GM18505 (cell line): ENCODE data around the gene USP48.

Experiments
- ATAC-seq: cut with Tn5 transposase; IDR thresholded peaks from one replicate; pipeline ENCODE4 v1.9.1; 2021; ENCODE audit not compliant: unreplicated experiment
- POLR2A ChIP-seq: IDR thresholded peaks from 4 replicates; pipeline ENCODE4 v1.6.1; 2011; ENCODE audit warnings: borderline replicate concordance; ENCODE audit not compliant: insufficient read depth, insufficient read length; ENCODE audit errors: extremely low read depth

USP48 gene

DNA sequence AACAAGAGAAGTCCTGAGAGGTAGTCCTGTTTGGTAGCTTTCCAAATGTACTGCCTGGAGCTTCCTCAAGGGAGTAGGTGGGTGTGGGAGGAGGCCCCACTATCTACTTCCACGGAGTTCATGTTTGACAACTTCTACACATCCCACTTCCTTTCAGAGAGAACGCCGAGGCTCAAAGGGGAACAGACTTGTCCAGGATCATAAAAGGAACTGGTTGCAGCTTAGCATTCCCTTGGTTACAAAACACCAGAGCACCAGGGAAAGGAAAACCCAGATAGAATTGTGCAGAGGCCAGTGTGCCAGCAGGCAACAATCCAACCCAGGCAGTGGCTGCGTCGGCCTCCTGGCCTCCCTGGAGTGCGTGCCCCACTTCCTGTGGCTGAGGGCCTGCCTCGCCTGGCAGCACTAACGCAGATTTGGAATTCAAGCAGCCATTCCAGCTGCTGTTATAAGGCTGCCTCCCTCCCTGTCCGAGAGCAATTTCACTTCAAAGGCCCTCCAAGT lies 109.6 kb downstream of the USP48 start:
- ATAC-seq, result no peak
- TF ChIP-seq POLR2A, result no peak

DNA sequence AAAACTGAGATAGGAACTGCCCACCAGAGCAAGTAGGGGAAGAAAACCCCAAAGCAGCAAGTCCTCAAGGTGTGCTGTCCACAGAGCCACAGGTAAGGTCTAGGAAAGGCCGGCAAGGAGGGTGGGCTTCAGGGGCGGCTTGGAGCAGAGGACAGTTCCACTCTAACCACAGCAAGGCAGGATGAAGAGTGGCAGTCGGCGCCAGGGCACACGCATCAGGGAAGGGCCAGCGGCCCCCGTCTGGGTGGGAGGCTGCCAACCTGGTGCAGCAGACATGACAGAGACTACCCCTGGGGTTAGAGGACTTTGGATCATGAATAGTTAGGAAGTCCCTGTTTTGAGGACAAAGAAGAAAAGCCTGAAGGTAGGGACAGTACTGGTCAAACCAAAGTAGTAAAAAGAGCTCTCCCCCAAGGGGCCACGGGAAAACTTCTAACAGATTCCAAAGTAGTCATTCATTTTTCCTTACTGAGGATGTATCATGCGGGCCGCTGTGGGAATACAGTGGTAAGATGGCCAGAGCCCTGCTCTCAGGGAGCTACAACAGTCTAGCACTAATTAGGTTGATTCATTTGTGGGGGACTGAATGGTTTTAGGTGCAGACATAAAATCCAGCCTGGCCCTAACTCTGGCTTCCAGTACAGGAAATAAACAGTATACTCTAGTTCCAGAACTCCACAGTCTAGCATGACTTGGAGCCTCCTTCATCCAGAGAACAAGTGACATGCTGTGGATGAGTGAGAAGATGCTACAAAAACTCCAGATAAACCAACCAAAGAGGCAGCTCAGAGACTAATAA lies 110.3 kb downstream of the USP48 start:
- no peak for ATAC-seq
- no peak for TF ChIP-seq POLR2A

DNA sequence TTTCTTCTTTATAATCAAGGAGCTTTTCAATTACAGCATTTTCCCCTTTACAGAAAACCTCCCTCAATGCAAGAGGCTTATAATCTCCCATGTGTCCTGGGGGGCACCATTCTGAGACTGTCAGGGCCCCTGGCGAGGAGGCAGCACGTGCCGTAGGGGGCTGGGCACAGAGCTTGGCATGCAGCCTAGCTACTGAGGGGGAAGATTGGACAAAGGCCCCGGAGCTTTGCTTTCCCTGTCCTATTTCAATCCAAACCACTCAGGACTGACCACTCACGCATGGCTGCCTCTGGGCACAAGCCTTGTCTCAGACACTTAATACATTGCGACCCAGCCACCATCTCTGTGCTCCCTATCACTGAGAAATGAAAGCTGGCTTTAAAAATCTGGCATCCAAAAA lies 111.0 kb downstream of the USP48 start:
- no peak for TF ChIP-seq POLR2A
- no peak for ATAC-seq

DNA sequence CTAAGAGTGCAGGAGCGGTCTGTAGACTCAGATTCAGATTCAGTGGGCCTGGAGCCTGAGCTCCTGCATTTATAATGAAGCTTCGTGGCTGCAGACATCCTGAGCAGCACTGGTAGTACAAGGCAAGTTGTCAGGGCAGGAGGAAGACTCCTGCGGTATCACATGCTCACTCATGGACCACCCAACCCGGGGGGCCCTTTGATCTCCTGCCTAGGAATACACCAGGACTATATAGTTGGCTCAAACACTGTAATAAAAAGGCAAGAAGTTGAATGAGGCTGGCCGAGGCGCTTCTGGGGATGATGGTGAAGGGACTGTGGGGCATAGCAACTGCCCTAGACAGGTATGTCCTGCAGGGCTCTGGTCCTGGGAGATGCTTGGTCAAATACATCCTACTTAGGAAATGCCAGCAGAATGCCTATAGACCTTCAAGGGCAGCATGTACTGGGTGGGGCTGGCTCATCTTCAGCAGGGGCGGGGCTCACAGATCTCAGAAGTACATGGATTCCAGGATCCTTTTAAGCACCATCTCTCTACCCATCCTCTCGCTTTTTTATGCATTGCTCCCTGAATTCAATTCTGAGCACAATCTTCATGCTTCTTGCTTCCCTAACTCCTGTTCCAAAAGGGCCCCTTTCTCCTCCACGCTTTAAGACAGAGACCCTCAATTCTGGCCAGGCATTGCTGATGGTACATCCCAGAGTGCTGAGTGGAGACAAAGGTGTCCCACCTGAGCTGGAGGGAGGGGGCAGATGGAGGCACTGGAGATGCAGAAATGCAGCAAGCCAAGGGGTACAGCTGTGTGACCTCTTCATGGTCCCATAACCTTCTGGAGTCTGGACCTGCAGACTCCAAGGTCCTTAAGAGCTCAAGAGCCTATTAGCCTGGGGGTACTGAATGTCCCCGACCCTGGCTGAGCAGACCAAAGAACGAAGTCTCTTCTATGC lies 111.7 kb downstream of the USP48 start:
- TF ChIP-seq POLR2A, result no peak
- ATAC-seq, result no peak

DNA sequence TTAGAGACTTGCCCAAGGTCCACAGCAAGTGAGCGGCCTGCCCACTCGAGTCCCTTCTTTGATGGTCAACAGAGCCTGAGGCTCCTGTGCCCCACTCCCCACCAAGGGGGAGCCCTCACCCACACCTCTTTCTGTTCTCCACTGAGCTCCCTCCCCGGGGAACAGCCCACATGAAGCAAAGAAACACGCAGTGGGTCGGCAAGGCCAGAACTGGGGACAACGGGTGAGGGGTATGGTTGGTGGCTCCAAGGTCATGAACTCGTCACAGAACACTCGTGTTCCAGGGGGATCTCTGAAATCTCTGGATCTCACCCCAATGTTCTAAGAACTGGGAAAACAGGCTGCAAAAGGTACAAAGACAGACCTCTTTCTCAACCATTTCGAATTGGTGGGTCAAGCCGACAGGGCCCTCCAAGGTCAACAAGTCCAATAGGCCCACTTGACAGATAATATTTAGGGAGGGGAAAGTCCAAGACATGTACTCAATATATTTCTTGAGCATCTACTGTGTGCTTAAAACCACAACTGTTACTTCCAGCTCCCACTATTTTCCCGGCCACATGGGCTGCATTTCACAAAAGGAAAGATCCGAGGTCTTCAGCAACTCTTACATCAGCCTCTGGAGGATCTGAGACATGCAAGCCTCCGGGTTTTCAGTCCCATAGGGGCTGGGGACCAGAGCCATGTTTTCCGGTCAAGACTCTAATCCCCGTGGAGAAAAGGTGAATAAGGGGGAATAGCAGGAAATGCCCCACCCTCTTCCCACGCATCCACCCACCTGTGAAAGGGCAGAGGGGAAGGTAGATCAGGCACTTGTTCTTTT lies 112.7 kb downstream of the USP48 start:
- no peak for TF ChIP-seq POLR2A
- no peak for ATAC-seq

DNA sequence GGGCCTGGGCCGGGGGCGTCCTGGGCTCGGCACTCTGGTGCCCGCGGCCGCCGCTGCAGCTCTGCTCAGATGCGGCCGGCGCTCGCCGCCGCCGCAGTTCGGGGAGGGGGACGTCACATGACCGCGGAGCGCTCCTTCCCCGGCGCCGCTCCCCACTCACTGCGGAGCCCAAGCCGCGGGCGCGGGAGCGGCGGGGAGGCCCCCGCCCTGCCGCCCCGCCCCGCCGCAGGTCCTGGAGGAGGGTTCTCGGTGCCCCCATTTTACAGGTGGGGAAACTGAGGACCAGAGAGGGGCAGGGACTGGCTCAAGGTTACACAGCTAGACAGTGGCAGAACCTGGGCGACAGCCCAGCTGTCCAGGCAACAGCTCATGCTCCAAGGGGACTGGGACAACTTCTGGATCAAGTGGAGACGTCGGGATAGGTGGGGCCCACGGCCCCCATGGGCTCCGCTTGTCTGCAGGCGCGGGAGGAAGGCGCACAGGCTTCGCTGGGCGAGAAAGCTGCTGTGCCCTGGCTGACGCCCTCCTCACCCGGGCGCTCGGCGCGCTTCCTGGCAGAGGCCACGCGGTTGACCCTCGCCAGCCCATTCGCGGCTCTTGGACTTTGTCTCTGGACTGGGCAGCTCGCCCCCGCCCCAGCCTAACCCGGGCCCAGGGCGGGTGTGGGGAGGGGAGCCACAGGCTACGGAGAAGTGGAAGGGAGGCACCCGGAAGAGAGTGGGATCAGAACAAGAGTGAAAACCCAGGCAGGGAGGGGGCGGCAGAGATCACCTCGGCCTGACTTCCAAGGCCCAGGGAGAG lies 113.5 kb downstream of the USP48 start, which contains the start of gene RAP1GAP:
RAP1GAP (minus strand) TSS at position 100 of the 801 bp plus-strand sequence. CDS start 49,325 bp downstream, outside the sequence.
- TF ChIP-seq POLR2A, result no peak

DNA sequence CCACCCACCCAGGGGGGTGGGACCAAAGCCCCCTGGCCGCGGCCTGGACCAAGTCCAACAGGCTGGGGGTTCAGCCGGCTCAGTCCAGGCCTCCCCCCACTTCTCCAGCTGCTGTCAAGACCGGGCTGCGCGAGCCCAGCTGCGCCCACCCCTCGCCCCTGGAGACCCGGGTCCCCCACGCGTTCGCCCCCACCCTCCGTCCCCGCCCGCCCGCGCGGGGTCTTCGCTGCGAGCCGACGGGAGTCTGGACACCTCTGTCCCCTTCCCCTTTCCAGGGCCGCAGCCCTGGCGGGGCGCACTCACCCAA lies 114.0 kb downstream of the USP48 start:
- no peak for ATAC-seq
- no peak for TF ChIP-seq POLR2A

More for the DNA sequence above, 113.5 kb downstream of the USP48 start, which contains the start of gene RAP1GAP:
- ATAC-seq, result no peak

DNA sequence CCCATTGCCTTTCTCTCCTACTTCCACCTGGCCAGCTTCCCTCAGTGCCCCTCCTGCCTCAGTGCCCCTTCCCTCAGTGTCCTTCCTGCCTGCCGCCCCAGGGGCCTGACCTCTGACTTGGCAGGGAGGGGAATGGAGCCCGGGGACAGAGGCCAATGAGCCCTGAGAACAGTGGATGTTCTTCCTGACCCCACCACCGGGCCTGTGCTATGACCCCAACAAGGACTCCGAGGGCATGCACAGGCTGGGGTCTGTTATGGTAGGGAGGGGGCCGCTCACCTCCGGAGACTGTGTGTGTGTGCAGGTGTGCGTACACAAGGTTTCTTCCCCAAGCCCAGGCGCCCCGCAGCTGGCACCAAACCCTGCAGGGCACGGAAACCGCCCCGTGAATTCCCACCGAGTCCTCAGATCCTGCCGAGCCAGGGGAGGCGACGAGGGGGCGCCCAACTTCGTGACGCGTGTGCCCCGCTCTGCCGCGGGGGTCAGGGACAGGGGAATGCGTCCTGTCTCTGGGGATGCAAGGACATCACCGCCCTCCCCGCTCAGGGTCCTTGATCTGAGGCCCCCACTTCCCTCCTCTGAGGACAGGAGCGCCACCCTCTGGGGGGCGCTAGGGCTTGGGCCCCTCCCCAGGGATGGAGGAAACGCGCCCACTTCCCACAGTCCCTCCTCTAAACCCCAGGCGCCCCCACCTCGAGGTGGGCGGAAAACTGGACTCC lies 114.6 kb downstream of the USP48 start:
- TF ChIP-seq POLR2A, result no peak
- ATAC-seq, result no peak

DNA sequence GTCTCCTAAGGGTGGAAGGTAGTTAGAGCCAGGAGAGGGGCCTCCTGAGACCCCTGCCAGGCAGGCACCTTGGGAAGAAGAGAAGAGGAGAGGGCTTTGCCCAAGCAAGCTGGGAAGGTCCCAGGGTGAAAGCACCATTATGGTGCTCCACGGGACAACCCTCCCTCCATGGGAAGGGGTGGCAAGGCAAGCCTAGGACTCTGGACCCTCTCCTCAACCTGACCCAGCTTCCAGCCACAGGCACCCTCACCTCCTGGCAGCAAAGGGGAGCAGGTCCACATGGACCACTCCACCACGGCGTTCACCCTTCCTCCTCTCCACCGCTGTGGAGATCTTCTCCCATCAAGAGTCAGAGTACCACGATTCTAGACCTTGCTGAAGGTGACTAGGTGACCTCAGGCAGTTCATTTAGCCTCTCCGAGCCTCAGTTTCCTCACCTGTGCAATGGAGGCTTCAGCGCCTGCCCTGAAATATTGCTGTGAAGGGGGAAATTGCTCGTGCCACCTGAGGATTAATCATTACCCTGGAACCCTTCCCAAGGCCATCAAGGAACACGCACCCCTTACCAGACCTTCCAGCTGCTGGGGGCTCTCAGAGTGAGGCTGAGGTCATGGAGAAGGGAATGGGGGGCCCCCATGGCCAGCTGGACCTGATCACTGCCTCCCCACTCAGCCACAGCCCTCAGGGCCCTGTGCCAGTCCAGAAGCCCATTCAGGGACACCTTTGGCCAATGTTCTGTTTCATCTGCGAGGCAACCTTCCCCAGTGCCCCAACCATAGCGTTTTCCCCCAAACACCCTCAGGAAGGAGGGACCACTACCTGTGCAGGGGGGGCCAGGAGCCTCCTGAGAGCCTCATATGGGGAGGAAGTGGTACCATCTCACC lies 115.4 kb downstream of the USP48 start:
- no peak for ATAC-seq
- no peak for TF ChIP-seq POLR2A

DNA sequence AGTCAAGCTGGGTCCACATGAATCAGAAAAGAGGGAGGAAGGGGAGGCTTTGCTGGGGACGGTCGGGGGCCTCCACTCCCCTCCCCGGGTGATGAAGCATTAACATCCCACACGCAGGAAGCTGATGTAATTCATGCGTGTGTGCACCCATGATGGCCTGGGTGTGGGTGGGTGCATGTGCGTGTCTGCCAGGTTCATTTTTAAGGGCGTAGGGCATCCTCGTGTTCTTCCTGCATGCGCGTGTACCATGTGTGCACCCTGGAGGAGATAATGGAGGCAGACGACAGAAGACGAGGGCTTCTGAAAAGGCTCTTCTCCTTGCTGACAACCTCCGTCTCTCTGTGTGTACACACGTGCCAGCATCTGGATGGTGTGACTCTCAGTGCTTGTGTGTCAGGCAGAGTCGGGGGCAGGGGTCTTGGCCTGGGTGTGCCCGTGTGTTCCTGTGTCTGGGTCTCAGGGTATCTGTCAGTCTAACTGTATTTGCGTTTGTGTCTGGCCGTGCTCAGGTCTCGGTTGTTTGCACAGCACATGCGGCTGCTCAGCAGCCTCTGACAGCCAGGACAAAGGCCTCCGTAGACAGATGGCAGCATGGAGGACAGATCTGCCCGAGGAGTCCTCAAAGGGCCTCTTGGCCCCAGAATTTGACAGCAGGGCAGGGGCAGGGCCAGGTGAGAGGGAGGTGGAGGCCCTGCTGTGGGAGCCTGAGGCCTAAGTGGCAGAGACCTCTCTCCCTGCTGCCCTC lies 116.2 kb downstream of the USP48 start:
- no peak for ATAC-seq
- TF ChIP-seq POLR2A, result no peak

DNA sequence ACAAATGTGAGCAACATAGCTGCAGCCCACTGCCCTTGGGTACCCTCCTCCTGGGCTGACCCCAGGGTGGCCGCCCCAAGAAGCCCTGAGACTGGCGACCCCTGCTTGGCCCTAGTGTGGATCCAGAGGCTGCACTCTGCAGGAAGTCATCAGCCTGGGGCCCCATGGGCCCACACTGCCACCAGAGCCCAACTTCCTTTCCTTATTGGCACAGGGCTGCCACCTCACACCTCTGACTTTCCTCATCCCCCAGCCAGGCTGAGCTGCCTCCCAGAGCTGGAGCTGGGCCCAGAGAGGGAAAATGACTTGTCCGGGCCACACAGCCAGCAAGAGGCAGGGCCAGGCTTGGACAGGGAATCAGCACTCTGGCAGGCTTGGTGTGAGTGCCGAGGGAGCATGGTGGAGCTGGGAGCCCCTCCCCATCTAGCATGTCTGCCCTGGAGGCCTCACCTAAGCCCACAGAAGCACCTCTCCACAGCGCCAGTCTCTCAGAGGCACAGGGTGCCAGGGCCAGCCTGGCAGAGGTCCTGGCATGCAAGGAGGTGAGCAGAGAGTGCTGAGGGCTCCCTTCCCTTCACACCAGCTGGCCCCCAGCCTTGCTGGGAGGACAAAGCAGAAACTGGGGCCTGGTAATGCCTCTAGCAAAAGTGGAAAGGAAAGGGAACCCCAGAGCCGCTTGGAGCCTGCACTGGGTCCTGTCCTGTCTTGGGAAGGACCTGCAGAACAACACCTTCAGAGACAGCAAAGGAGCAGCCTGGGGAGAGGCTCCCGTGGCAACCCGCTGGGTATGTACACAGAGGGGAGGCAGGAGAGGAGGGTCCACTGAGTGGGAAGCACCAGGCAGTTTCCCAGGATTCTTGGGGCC lies 117.0 kb downstream of the USP48 start:
- ATAC-seq, result no peak
- TF ChIP-seq POLR2A, result no peak
